Liver (tissue), 9 donors: ENCODE measurements around the gene RIC8B. TPM values are rescaled to one million over a fixed set of nuclear protein-coding genes. Genes with fewer than 3 reads are reported as not detected.

ENCODE experiments used
- DNase-seq: peaks from one replicate; pipeline ENCODE4 v3.0.0-alpha.2; 2017; ENCODE audit warnings: low spot score
- H3K27ac ChIP-seq, 2 donors: one replicate each; pipeline ENCODE4 v1.7.0; 2013; ENCODE audit warnings: inconsistent platforms in 2 of 2, low read length in 2 of 2, control low read depth in 1 of 2, low read depth in 1 of 2, mild to moderate bottlenecking in 1 of 2
- H3K27me3 ChIP-seq, 4 donors: one replicate each; pipeline versions ENCODE4 v1.6.1 to v1.7.0; 2013; ENCODE audit warnings: low read length in 3 of 4, inconsistent platforms in 1 of 4, mild to moderate bottlenecking in 1 of 4, moderate library complexity in 1 of 4; ENCODE audit not compliant: control insufficient read depth in 4 of 4, insufficient read depth in 4 of 4
- H3K36me3 ChIP-seq, 4 donors: one replicate each; pipeline versions ENCODE4 v1.6.1 to v1.7.0; 2013; ENCODE audit warnings: low read length in 3 of 4, mild to moderate bottlenecking in 3 of 4, low read depth in 1 of 4, moderate library complexity in 1 of 4; ENCODE audit not compliant: control insufficient read depth in 4 of 4, insufficient read depth in 3 of 4
- H3K4me1 ChIP-seq, 4 donors: one replicate each; pipeline versions ENCODE4 v1.6.1 to v1.7.0; 2013; ENCODE audit warnings: low read length in 3 of 4, mild to moderate bottlenecking in 3 of 4, moderate library complexity in 1 of 4; ENCODE audit not compliant: control insufficient read depth in 4 of 4, insufficient read depth in 4 of 4
- H3K4me3 ChIP-seq, 3 donors: one replicate each; pipeline versions ENCODE4 v1.6.1 to v1.7.0; 2013; ENCODE audit warnings: low read length in 3 of 3, control low read depth in 1 of 3, low read depth in 1 of 3, mild to moderate bottlenecking in 1 of 3
- H3K9ac ChIP-seq, 2 donors: one replicate each; pipeline ENCODE4 v1.7.0; 2013; ENCODE audit warnings: low read length in 2 of 2, mild to moderate bottlenecking in 2 of 2, moderate library complexity in 2 of 2, control low read depth in 1 of 2, low read depth in 1 of 2
- H3K9me3 ChIP-seq, 4 donors: one replicate each; pipeline versions ENCODE4 v1.6.1 to v1.7.0; 2013; ENCODE audit warnings: low read length in 3 of 4; ENCODE audit not compliant: control insufficient read depth in 4 of 4
- EGR1 ChIP-seq, 2 donors: IDR thresholded peaks; 2 replicates each; pipeline ENCODE4 v1.6.1; 2016 to 2018; ENCODE audit warnings: antibody characterized with exemption in 2 of 2, low read depth in 2 of 2
- FOXA2 ChIP-seq: IDR thresholded peaks from 2 replicates; pipeline ENCODE4 v1.6.1; 2016; ENCODE audit warnings: antibody characterized with exemption
- HNF4A ChIP-seq, 2 donors: conservative IDR thresholded peaks; 2 replicates each; pipeline ENCODE4 v1.6.1; 2016; ENCODE audit warnings: antibody characterized with exemption in 2 of 2, mild to moderate bottlenecking in 2 of 2
- HNF4G ChIP-seq: IDR thresholded peaks from 2 replicates; pipeline ENCODE4 v1.6.1; 2016; ENCODE audit warnings: antibody characterized with exemption
- JUND ChIP-seq, 2 donors: IDR thresholded peaks; 2 replicates each; pipeline ENCODE4 v1.6.1; 2016; ENCODE audit warnings: antibody characterized with exemption in 2 of 2
- NR2F2 ChIP-seq: IDR thresholded peaks from 2 replicates; pipeline ENCODE4 v1.6.1; 2016; ENCODE audit warnings: antibody characterized with exemption
- RAD21 ChIP-seq, 2 donors: IDR thresholded peaks; 2 replicates each; pipeline ENCODE4 v1.6.1; 2016; ENCODE audit warnings: antibody characterized with exemption in 2 of 2, mild to moderate bottlenecking in 2 of 2
- RXRA ChIP-seq, 2 donors: IDR thresholded peaks; 2 replicates each; pipeline ENCODE4 v1.6.1; 2017 to 2018; ENCODE audit warnings: antibody characterized with exemption in 2 of 2, mild to moderate bottlenecking in 1 of 2
- SP1 ChIP-seq: IDR thresholded peaks from 2 replicates; pipeline ENCODE4 v1.6.1; 2018; ENCODE audit warnings: antibody characterized with exemption, mild to moderate bottlenecking
- TAF1 ChIP-seq: conservative IDR thresholded peaks from 2 replicates; pipeline ENCODE4 v1.6.1; 2016; ENCODE audit warnings: antibody characterized with exemption, mild to moderate bottlenecking
- YY1 ChIP-seq: IDR thresholded peaks from 2 replicates; pipeline ENCODE4 v1.6.1; 2016; ENCODE audit warnings: antibody characterized with exemption, mild to moderate bottlenecking
- WGBS: extraction: QIAGEN DNeasy Blood & Tissue Kit; methylation state at CpG from one replicate; pipeline ENCODE4 v1.1.7; 2013; 5-methylcytosine and 5-hydroxymethylcytosine counted together
- polyA plus RNA-seq, 2 donors: library from polyadenylated mRNA; stranded (reverse) in 1 of 2; unstranded in 1 of 2; fragments of 200-250 nt in 1 of 2; fragments of >200 nt in 1 of 2; fragmentation: Nextera tagmentation in 1 of 2; extraction: Ambion mirVana in 1 of 2; gene quantifications; one replicate each; pipeline versions ENCODE4 v1.2.1 to v1.2.3, GENCODE V29; 2013 to 2015
- total RNA-seq, 2 donors: library from RNA; depleted of rRNA; stranded (reverse); fragments of >200 nt; gene quantifications; one replicate each; pipeline ENCODE4 v1.2.3, GENCODE V29; 2014
- TF ChIP-seq, protein P1 (sequence below): fragments of 150-350 bp; IDR thresholded peaks from 2 replicates; pipeline ENCODE4 v1.5.1; 2017; ENCODE audit warnings: improper control_type of control experiment, low read depth, low read length; ENCODE audit not compliant: missing input control
- TF ChIP-seq, protein P2 (sequence below): IDR thresholded peaks from 2 replicates; pipeline ENCODE4 v1.6.1; 2016; ENCODE audit warnings: antibody characterized with exemption
- TF ChIP-seq, protein P3 (sequence below): IDR thresholded peaks from 2 replicates; pipeline ENCODE4 v1.6.1; 2016; ENCODE audit warnings: antibody characterized with exemption, mild to moderate bottlenecking
- TF ChIP-seq, protein P4 (sequence below): IDR thresholded peaks from 2 replicates; pipeline ENCODE4 v1.6.1; 2016; ENCODE audit warnings: antibody characterized with exemption
- TF ChIP-seq, protein P5 (sequence below): IDR thresholded peaks from 2 replicates; pipeline ENCODE4 v1.6.1; 2016; ENCODE audit warnings: antibody characterized with exemption
- donor health status: healthy.
- donor health status: healthy.
- donor health status: healthy.
- donor health status: healthy.
- donor health status: healthy.

RIC8B gene
- total and polyA plus RNA-seq, 4 donors: 2.7 to 15.1 (median 4.2) TPM

DNA sequence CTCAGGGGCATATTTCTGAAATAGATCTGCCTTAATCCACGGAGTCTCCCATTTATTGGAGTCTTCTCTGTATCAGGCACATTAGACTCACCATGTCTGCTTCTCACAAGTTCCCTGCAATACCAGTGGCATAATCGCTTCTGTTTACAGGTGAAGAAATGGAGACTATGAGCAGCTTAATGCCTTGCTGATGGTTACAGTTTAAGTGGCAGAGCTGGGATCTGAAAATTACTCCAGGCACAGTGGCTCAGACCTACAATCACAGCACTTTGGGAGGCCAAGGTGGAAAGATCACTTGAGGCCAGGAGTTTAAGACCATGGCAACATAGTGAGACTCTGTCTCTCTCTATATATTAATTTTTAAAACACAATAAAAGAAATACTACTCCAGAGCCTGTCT is 7.3 kb upstream of the RIC8B start:
- peaks cover 5 to 64% (median 57%) of the 10 kb centered on the region in 4 donors for H3K4me1 ChIP-seq
- no peaks in the 10 kb centered on the region for H3K9me3 ChIP-seq
- peak overlapping the region; percentile 64 to 80 for H3K27ac ChIP-seq
- H3K4me3 ChIP-seq: no peak overlapping the region
- no peak overlapping the region for H3K9ac ChIP-seq
- 64% methylated on average over 2 of the region's 2 CpGs for WGBS
- H3K36me3 ChIP-seq: no peaks in the 10 kb centered on the region
- DNase-seq: no peak
- TF ChIP-seq, protein P1, sequence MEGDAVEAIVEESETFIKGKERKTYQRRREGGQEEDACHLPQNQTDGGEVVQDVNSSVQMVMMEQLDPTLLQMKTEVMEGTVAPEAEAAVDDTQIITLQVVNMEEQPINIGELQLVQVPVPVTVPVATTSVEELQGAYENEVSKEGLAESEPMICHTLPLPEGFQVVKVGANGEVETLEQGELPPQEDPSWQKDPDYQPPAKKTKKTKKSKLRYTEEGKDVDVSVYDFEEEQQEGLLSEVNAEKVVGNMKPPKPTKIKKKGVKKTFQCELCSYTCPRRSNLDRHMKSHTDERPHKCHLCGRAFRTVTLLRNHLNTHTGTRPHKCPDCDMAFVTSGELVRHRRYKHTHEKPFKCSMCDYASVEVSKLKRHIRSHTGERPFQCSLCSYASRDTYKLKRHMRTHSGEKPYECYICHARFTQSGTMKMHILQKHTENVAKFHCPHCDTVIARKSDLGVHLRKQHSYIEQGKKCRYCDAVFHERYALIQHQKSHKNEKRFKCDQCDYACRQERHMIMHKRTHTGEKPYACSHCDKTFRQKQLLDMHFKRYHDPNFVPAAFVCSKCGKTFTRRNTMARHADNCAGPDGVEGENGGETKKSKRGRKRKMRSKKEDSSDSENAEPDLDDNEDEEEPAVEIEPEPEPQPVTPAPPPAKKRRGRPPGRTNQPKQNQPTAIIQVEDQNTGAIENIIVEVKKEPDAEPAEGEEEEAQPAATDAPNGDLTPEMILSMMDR: no peak
- no peak for TF ChIP-seq FOXA2
- no peak for TF ChIP-seq SP1
- no peak for TF ChIP-seq EGR1 (IDR thresholded peaks at IDR 0.05; ENCODE audit: low read depth in 2 of 2)
- no peaks in the 10 kb centered on the region for H3K27me3 ChIP-seq

DNA sequence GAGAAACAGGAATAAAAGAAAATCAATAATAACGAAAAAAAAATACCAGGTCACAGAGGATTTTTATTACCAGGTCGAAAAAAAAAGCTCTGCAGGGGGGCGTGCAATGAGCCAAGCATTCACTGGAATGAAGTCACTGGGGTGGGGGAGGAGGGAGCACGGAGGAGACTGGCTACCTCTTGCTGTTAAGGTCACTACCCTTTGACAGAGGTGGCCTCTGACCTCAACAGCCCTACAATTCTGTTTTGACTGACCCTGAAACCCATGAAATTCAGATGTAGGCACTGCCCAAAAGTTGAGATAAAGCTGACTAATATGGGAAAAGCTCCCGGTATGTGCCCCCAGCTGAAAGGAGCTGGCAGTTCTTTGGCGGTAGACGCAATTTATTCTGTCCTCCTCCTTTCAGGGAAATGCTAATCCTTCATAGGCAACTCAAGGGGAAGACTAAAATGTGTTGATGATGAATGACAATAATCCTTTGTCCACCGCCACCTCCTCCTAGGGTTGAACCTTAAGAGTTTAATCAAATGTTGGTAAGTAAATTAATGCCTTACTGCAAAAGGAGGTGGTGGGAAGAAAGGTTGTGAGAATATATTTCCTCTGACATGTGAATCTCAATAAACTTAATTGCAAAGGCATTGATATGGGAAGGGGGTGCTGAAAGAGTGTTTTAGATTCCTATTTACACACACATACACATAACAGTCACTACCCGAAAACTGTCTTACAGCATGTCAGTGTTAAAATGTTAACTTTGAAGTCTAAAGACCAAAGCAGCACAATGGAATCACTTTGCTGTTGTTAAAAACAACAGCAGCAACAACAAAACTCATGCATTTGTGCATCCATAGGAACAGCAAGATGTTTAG is 6.3 kb upstream of the RIC8B start:
- no peak for DNase-seq
- TF ChIP-seq YY1: peak; percentile 33
- TF ChIP-seq SP1: peak; percentile 82
- TF ChIP-seq, protein P2, sequence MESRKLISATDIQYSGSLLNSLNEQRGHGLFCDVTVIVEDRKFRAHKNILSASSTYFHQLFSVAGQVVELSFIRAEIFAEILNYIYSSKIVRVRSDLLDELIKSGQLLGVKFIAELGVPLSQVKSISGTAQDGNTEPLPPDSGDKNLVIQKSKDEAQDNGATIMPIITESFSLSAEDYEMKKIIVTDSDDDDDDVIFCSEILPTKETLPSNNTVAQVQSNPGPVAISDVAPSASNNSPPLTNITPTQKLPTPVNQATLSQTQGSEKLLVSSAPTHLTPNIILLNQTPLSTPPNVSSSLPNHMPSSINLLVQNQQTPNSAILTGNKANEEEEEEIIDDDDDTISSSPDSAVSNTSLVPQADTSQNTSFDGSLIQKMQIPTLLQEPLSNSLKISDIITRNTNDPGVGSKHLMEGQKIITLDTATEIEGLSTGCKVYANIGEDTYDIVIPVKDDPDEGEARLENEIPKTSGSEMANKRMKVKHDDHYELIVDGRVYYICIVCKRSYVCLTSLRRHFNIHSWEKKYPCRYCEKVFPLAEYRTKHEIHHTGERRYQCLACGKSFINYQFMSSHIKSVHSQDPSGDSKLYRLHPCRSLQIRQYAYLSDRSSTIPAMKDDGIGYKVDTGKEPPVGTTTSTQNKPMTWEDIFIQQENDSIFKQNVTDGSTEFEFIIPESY: no peak
- TF ChIP-seq HNF4G: no peak
- peak in 1 of 2 donors; percentile 39 for TF ChIP-seq JUND (IDR thresholded peaks at IDR 0.05)
- TF ChIP-seq RXRA (IDR thresholded peaks at IDR 0.05): peak; percentile 86 to 95
- TF ChIP-seq NR2F2: peak; percentile 99
- peak; percentile 54 to 60 for TF ChIP-seq HNF4A (conservative IDR thresholded peaks at IDR 0.05)
- H3K4me1 ChIP-seq: peaks cover 5 to 67% (median 58%) of the 10 kb centered on the region in 4 donors

DNA sequence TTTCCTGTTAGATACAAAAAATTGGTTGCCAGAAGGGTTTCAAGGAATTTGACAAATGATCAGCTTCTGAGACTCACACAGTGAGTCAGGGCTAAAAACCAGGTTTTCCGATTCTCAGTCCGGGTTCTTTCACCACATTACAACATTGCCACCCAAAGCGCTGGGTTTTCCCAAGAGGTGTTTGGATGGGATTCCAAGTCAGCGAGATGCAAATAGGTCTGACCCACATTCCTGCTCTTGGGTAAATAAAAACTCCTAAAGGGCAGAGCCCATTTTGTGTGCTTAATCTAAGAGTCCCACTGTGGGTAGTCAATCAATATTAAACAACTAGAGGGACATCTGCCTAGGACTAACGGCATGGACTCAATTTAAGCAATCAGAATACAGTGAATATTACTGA is 5.4 kb upstream of the RIC8B start:
- 27% methylated on average over 5 of the region's 5 CpGs for WGBS
- DNase-seq: no peak
- H3K36me3 ChIP-seq: no peaks in the 10 kb centered on the region
- no peaks in the 10 kb centered on the region for H3K9me3 ChIP-seq
- no peak overlapping the region for H3K4me3 ChIP-seq
- peak overlapping the region; percentile 64 to 80 for H3K27ac ChIP-seq
- H3K9ac ChIP-seq: no peak overlapping the region
- H3K4me1 ChIP-seq: peaks cover 5 to 69% (median 62%) of the 10 kb centered on the region in 4 donors
- H3K27me3 ChIP-seq: no peaks in the 10 kb centered on the region
- TF ChIP-seq FOXA2 (peak; percentile 72), YY1 (peak; percentile 96), HNF4G (no peak), EGR1 (IDR thresholded peaks at IDR 0.05; ENCODE audit: low read depth in 2 of 2) (no peak), TAF1 (no peak), HNF4A (conservative IDR thresholded peaks at IDR 0.05) (peak; percentile 77 to 78), RXRA (IDR thresholded peaks at IDR 0.05) (peak; percentile 75 to 85), RAD21 (IDR thresholded peaks at IDR 0.05) (peak; percentile 29 to 33), NR2F2 (peak; percentile 52)
- TF ChIP-seq, protein P3, sequence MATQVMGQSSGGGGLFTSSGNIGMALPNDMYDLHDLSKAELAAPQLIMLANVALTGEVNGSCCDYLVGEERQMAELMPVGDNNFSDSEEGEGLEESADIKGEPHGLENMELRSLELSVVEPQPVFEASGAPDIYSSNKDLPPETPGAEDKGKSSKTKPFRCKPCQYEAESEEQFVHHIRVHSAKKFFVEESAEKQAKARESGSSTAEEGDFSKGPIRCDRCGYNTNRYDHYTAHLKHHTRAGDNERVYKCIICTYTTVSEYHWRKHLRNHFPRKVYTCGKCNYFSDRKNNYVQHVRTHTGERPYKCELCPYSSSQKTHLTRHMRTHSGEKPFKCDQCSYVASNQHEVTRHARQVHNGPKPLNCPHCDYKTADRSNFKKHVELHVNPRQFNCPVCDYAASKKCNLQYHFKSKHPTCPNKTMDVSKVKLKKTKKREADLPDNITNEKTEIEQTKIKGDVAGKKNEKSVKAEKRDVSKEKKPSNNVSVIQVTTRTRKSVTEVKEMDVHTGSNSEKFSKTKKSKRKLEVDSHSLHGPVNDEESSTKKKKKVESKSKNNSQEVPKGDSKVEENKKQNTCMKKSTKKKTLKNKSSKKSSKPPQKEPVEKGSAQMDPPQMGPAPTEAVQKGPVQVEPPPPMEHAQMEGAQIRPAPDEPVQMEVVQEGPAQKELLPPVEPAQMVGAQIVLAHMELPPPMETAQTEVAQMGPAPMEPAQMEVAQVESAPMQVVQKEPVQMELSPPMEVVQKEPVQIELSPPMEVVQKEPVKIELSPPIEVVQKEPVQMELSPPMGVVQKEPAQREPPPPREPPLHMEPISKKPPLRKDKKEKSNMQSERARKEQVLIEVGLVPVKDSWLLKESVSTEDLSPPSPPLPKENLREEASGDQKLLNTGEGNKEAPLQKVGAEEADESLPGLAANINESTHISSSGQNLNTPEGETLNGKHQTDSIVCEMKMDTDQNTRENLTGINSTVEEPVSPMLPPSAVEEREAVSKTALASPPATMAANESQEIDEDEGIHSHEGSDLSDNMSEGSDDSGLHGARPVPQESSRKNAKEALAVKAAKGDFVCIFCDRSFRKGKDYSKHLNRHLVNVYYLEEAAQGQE: peak; percentile 78
- TF ChIP-seq, protein P4, sequence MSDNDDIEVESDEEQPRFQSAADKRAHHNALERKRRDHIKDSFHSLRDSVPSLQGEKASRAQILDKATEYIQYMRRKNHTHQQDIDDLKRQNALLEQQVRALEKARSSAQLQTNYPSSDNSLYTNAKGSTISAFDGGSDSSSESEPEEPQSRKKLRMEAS: peak; percentile 58
- TF ChIP-seq, protein P5, sequence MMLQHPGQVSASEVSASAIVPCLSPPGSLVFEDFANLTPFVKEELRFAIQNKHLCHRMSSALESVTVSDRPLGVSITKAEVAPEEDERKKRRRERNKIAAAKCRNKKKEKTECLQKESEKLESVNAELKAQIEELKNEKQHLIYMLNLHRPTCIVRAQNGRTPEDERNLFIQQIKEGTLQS: peak; percentile 37
- TF ChIP-seq, protein P2: peak; percentile 69

More for the DNA sequence above, 6.3 kb upstream of the RIC8B start:
- H3K4me3 ChIP-seq: peak overlapping the region in 1 of 3 donors; percentile 21
- WGBS: 30% methylated on average over 9 of the region's 9 CpGs
- no peaks in the 10 kb centered on the region for H3K36me3 ChIP-seq
- no peaks in the 10 kb centered on the region for H3K9me3 ChIP-seq
- H3K27ac ChIP-seq: peak overlapping the region; percentile 64 to 80
- no peaks in the 10 kb centered on the region for H3K27me3 ChIP-seq
- peak overlapping the region in 1 of 2 donors; percentile 37 for H3K9ac ChIP-seq
